ENCODE measurements around the gene KIF20B. TPM values are rescaled to one million over a fixed set of nuclear protein-coding genes. Genes with fewer than 3 reads are reported as not detected.
A peak's percentile ranks its signal among the peaks of the same experiment; 100 is the strongest.

Gene KIF20B
- total and polyA plus RNA-seq, 2 of the 13 experiments (the other 11 are each of a cell fraction or from before 2014, with no cell fraction given): 3.5 to 38.6 TPM

DNA sequence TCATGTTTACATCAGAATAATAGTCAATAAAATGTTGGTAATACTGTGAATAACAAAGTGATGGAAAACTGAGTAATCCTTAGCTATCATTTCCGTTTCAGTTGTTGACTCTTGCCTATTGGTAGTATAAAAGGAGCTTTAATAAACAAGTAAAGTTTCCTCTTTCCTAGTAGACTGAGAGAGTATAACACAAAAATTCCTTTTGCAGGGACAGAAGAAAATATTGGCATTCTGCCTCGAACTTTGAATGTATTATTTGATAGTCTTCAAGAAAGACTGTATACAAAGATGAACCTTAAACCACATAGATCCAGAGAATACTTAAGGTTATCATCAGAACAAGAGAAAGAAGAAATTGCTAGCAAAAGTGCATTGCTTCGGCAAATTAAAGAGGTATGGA, 9.4 kb downstream of the KIF20B start:
- H3K36me3 ChIP-seq (replicated peaks in 1 of 2; ENCODE audit: control insufficient read depth in 1 of 2, insufficient read depth in 2 of 2, low read length in 2 of 2): peaks cover 3 to 4% of the 10 kb centered on the region in 2 experiments; a peak in 3 of 5 replicates
- no peaks in the 10 kb centered on the region for H4K20me1 ChIP-seq (ENCODE audit: insufficient read depth, low read length)
- POLR2A ChIA-PET: no interaction called here
- 97% methylated on average over 3 of the region's 3 CpGs for WGBS (ENCODE audit: low lambda C conversion rate)
- CTCF ChIA-PET (ENCODE audit: low intra/inter-chr PET ratio, low total read pairs): no interaction called here
- intact Hi-C loops (cut with micrococcal nuclease; ENCODE audit: unreplicated experiment) (no loop called here), in situ Hi-C loops (cut with HindIII; ENCODE audit: extremely low pct_ligation_motif_present, low pct_unique_long_range_greater_than_20kb) (no loop called here)
- no peak overlapping the region for H3K4me2 ChIP-seq (ENCODE audit: low read depth, low read length)
- H3K4me3 ChIP-seq (replicated peaks in 1 of 3; ENCODE audit: insufficient read depth in 1 of 3, low read depth in 2 of 3, low read length in 3 of 3): no peak overlapping the region
- no peak overlapping the region for H3K27ac ChIP-seq (ENCODE audit: extremely low read length, insufficient read depth, low read length)
- DNase-seq (ENCODE audit: low spot score): no peak
- no peak for TF ChIP-seq NFE2L2 (IDR thresholded peaks at IDR 0.05; ENCODE audit: low read length)
- no peak for TF ChIP-seq MTF2 (CRISPR knock-in tag; IDR thresholded peaks at IDR 0.05; ENCODE audit: borderline replicate concordance)
- no peak for TF ChIP-seq ZNF468 (CRISPR knock-in tag; IDR thresholded peaks at IDR 0.05)
- TF ChIP-seq NBN (conservative IDR thresholded peaks at IDR 0.05): no peak
- no peak for TF ChIP-seq KDM2A (CRISPR knock-in tag; IDR thresholded peaks at IDR 0.05; ENCODE audit: borderline replicate concordance, low read depth)
- TF ChIP-seq GABPB1 (CRISPR knock-in tag; IDR thresholded peaks at IDR 0.05): no peak
- TF ChIP-seq, protein P1, sequence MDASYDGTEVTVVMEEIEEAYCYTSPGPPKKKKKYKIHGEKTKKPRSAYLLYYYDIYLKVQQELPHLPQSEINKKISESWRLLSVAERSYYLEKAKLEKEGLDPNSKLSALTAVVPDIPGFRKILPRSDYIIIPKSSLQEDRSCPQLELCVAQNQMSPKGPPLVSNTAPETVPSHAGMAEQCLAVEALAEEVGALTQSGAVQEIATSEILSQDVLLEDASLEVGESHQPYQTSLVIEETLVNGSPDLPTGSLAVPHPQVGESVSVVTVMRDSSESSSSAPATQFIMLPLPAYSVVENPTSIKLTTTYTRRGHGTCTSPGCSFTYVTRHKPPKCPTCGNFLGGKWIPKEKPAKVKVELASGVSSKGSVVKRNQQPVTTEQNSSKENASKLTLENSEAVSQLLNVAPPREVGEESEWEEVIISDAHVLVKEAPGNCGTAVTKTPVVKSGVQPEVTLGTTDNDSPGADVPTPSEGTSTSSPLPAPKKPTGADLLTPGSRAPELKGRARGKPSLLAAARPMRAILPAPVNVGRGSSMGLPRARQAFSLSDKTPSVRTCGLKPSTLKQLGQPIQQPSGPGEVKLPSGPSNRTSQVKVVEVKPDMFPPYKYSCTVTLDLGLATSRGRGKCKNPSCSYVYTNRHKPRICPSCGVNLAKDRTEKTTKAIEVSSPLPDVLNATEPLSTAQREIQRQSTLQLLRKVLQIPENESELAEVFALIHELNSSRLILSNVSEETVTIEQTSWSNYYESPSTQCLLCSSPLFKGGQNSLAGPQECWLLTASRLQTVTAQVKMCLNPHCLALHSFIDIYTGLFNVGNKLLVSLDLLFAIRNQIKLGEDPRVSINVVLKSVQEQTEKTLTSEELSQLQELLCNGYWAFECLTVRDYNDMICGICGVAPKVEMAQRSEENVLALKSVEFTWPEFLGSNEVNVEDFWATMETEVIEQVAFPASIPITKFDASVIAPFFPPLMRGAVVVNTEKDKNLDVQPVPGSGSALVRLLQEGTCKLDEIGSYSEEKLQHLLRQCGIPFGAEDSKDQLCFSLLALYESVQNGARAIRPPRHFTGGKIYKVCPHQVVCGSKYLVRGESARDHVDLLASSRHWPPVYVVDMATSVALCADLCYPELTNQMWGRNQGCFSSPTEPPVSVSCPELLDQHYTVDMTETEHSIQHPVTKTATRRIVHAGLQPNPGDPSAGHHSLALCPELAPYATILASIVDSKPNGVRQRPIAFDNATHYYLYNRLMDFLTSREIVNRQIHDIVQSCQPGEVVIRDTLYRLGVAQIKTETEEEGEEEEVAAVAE (CRISPR knock-in tag; IDR thresholded peaks at IDR 0.05; ENCODE audit: borderline replicate concordance): no peak
- no peak for TF ChIP-seq MEIS2 (CRISPR knock-in tag; IDR thresholded peaks at IDR 0.05)
- TF ChIP-seq ZNF501 (CRISPR knock-in tag; IDR thresholded peaks at IDR 0.05): no peak
- no peak for TF ChIP-seq POLR2AphosphoS5 (IDR thresholded peaks at IDR 0.05; ENCODE audit: low read depth, low read length)
- TF ChIP-seq DR1 (CRISPR knock-in tag; IDR thresholded peaks at IDR 0.05): no peak
- no peak for TF ChIP-seq SNAPC5 (CRISPR knock-in tag; IDR thresholded peaks at IDR 0.05; ENCODE audit: borderline replicate concordance)
- TF ChIP-seq ADNP (CRISPR knock-in tag; IDR thresholded peaks at IDR 0.05): no peak
- no peak for TF ChIP-seq JDP2 (CRISPR knock-in tag; IDR thresholded peaks at IDR 0.05; ENCODE audit: borderline replicate concordance)
- no peak for TF ChIP-seq POLR2G (IDR thresholded peaks at IDR 0.05; ENCODE audit: low read depth, low read length)
- no peak for TF ChIP-seq MED13 (CRISPR knock-in tag; IDR thresholded peaks at IDR 0.05)
- no peak for TF ChIP-seq ZEB1 (IDR thresholded peaks at IDR 0.05; ENCODE audit: insufficient replicate concordance, low read depth)
- TF ChIP-seq ZNF577 (CRISPR knock-in tag; IDR thresholded peaks at IDR 0.05; ENCODE audit: borderline replicate concordance, low read depth): no peak
- no peaks in the 10 kb centered on the region for H3K27me3 ChIP-seq (ENCODE audit: control insufficient read depth in 1 of 2, insufficient read depth in 2 of 2, low read length in 2 of 2)
- peak overlapping the region; percentile 15 for H2AFZ ChIP-seq (ENCODE audit: low read length)
- H3K9me3 ChIP-seq (ENCODE audit: low read length): no peaks in the 10 kb centered on the region
- peaks cover 48% of the 10 kb centered on the region for H3K79me2 ChIP-seq (ENCODE audit: insufficient read depth, low read length)
- H3K9ac ChIP-seq (ENCODE audit: insufficient read depth, low read depth, low read length): no peak overlapping the region
- FAIRE-seq: no peak
- no peak for ATAC-seq
- BruUV-seq (replicated peaks): no TSS peak
- H3K4me1 ChIP-seq (ENCODE audit: insufficient read depth, low read length): peaks cover 25% of the 10 kb centered on the region
